ENCODE data around the gene MPC1.

MPC1 gene

GRCh38 chr6:166398348-166398747, 15.6 kb upstream of the MPC1 start:
- Histone ChIP-seq H3K27me3 (replicated peaks in 2 of 5; ENCODE audit: control insufficient read depth in 4 of 5, insufficient read depth in 5 of 5, low read length in 4 of 5) (no peaks in the 10 kb centered on the region), H3K36me3 (ENCODE audit: control insufficient read depth in 4 of 4, insufficient read depth in 4 of 4, low read length in 3 of 4) (no peaks in the 10 kb centered on the region), H3K9me3 (ENCODE audit: control extremely low read depth in 1 of 5, control insufficient read depth in 4 of 5, insufficient read depth in 2 of 5, low read depth in 1 of 5, low read length in 4 of 5) (peaks cover 0 to 5% (median 0%) of the 10 kb centered on the region in 5 experiments), H3K4me1 (ENCODE audit: control extremely low read depth in 1 of 4, control insufficient read depth in 4 of 4, insufficient read depth in 4 of 4, low read length in 3 of 4) (peaks cover 0 to 2% (median 0%) of the 10 kb centered on the region in 4 experiments), H3K4me3 (ENCODE audit: control insufficient read depth in 1 of 7, extremely low read depth in 1 of 7, insufficient read depth in 4 of 7, low read depth in 2 of 7, low read length in 6 of 7) (no peak overlapping the region), H3K27ac (ENCODE audit: insufficient read depth in 1 of 2, low read depth in 1 of 2, low read length in 2 of 2, poor library complexity in 1 of 2, severe bottlenecking in 2 of 2) (no peak overlapping the region)
- no peak for DNase-seq
- POLR2A ChIA-PET = interaction anchor here (0.5 to 0.6 kb wide), 2 partner anchors 13 to 85 kb away, joined by 3 read pairs; no protein-coding TSS in a partner anchor
- CTCF ChIA-PET = interaction anchor here (0.7 to 8.3 kb wide), 15 partner anchors 9 to 124 kb away, joined by 3 to 118 read pairs (median 4); no protein-coding TSS in a partner anchor
- 100% methylated on average over 2 of the region's 3 CpGs for WGBS (ENCODE audit: insufficient coverage)

GRCh38 chr6:166397849-166398248, 15.1 kb upstream of the MPC1 start:
- no peaks in the 10 kb centered on the region for H3K27me3 ChIP-seq (replicated peaks in 2 of 5; ENCODE audit: control insufficient read depth in 4 of 5, insufficient read depth in 5 of 5, low read length in 4 of 5)
- no peak for DNase-seq
- 96% methylated on average over 3 of the region's 4 CpGs for WGBS (ENCODE audit: insufficient coverage)
- CTCF ChIA-PET = interaction anchor here (0.7 to 8.3 kb wide), 10 partner anchors 9 to 124 kb away, joined by 3 to 118 read pairs (median 6); no protein-coding TSS in a partner anchor
- H3K4me1 ChIP-seq (ENCODE audit: control extremely low read depth in 1 of 4, control insufficient read depth in 4 of 4, insufficient read depth in 4 of 4, low read length in 3 of 4) = peaks cover 0 to 2% (median 0%) of the 10 kb centered on the region in 4 experiments
- peaks cover 0 to 5% (median 0%) of the 10 kb centered on the region in 5 experiments for H3K9me3 ChIP-seq (ENCODE audit: control extremely low read depth in 1 of 5, control insufficient read depth in 4 of 5, insufficient read depth in 2 of 5, low read depth in 1 of 5, low read length in 4 of 5)
- POLR2A ChIA-PET = no interaction called here
- H3K36me3 ChIP-seq (ENCODE audit: control insufficient read depth in 4 of 4, insufficient read depth in 4 of 4, low read length in 3 of 4) = no peaks in the 10 kb centered on the region
- H3K4me3 ChIP-seq (ENCODE audit: control insufficient read depth in 1 of 7, extremely low read depth in 1 of 7, insufficient read depth in 4 of 7, low read depth in 2 of 7, low read length in 6 of 7) = no peak overlapping the region
- H3K27ac ChIP-seq (ENCODE audit: insufficient read depth in 1 of 2, low read depth in 1 of 2, low read length in 2 of 2, poor library complexity in 1 of 2, severe bottlenecking in 2 of 2) = no peak overlapping the region

DNA sequence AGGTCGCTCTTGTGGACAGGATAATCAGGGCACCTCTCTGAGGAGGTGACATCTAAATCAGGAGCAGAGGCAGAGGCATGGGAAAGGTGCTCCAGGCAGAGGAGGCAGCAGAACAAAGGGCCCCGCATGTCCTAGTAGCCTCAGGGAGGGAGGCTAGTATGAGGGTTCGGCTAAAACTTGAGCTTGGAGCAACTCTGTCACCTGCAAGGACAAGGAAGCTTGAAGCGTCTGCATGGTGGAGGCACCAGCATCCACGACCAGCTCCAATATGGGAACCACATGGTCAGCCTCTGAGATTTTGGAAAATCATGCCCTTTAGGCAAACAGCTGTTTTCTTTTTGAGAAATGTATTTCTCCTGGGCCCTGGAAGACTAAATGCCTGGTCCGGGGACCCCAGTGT, 13.0 kb upstream of the MPC1 start:
- peaks cover 0 to 3% (median 1%) of the 10 kb centered on the region in 5 experiments for H3K27me3 ChIP-seq (replicated peaks in 2 of 5; ENCODE audit: control insufficient read depth in 4 of 5, insufficient read depth in 5 of 5, low read length in 4 of 5)
- WGBS (ENCODE audit: insufficient coverage) = 94% methylated on average over 6 of the region's 6 CpGs
- H3K4me3 ChIP-seq (ENCODE audit: control insufficient read depth in 1 of 7, extremely low read depth in 1 of 7, insufficient read depth in 4 of 7, low read depth in 2 of 7, low read length in 6 of 7) = no peak overlapping the region
- H3K36me3 ChIP-seq (ENCODE audit: control insufficient read depth in 4 of 4, insufficient read depth in 4 of 4, low read length in 3 of 4) = no peaks in the 10 kb centered on the region
- ChIA-PET POLR2A (no interaction called here), CTCF (interaction anchor here (0.7 to 8.3 kb wide), 4 partner anchors 9 to 120 kb away, joined by 3 to 118 read pairs (median 3); no protein-coding TSS in a partner anchor)
- H3K9me3 ChIP-seq (ENCODE audit: control extremely low read depth in 1 of 5, control insufficient read depth in 4 of 5, insufficient read depth in 2 of 5, low read depth in 1 of 5, low read length in 4 of 5) = peaks cover 0 to 5% (median 0%) of the 10 kb centered on the region in 5 experiments
- peaks cover 0 to 2% (median 0%) of the 10 kb centered on the region in 4 experiments for H3K4me1 ChIP-seq (ENCODE audit: control extremely low read depth in 1 of 4, control insufficient read depth in 4 of 4, insufficient read depth in 4 of 4, low read length in 3 of 4)
- H3K27ac ChIP-seq (ENCODE audit: insufficient read depth in 1 of 2, low read depth in 1 of 2, low read length in 2 of 2, poor library complexity in 1 of 2, severe bottlenecking in 2 of 2) = no peak overlapping the region
- no peak for DNase-seq

GRCh38 chr6:166395351-166395750, 12.6 kb upstream of the MPC1 start:
- CTCF ChIA-PET = interaction anchor here (0.7 to 8.3 kb wide), 4 partner anchors 10 to 119 kb away, joined by 3 to 118 read pairs (median 3); no protein-coding TSS in a partner anchor
- no peaks in the 10 kb centered on the region for H3K36me3 ChIP-seq (ENCODE audit: control insufficient read depth in 4 of 4, insufficient read depth in 4 of 4, low read length in 3 of 4)
- POLR2A ChIA-PET = no interaction called here
- no peaks in the 10 kb centered on the region for H3K4me1 ChIP-seq (ENCODE audit: control extremely low read depth in 1 of 4, control insufficient read depth in 4 of 4, insufficient read depth in 4 of 4, low read length in 3 of 4)
- no peak for DNase-seq
- peaks cover 0 to 5% (median 0%) of the 10 kb centered on the region in 5 experiments for H3K9me3 ChIP-seq (ENCODE audit: control extremely low read depth in 1 of 5, control insufficient read depth in 4 of 5, insufficient read depth in 2 of 5, low read depth in 1 of 5, low read length in 4 of 5)
- WGBS (ENCODE audit: insufficient coverage) = 100% methylated on average over 1 of the region's 6 CpGs
- peaks cover 0 to 3% (median 3%) of the 10 kb centered on the region in 5 experiments for H3K27me3 ChIP-seq (replicated peaks in 2 of 5; ENCODE audit: control insufficient read depth in 4 of 5, insufficient read depth in 5 of 5, low read length in 4 of 5)
- no peak overlapping the region for H3K4me3 ChIP-seq (ENCODE audit: control insufficient read depth in 1 of 7, extremely low read depth in 1 of 7, insufficient read depth in 4 of 7, low read depth in 2 of 7, low read length in 6 of 7)
- H3K27ac ChIP-seq (ENCODE audit: insufficient read depth in 1 of 2, low read depth in 1 of 2, low read length in 2 of 2, poor library complexity in 1 of 2, severe bottlenecking in 2 of 2) = no peak overlapping the region

DNA sequence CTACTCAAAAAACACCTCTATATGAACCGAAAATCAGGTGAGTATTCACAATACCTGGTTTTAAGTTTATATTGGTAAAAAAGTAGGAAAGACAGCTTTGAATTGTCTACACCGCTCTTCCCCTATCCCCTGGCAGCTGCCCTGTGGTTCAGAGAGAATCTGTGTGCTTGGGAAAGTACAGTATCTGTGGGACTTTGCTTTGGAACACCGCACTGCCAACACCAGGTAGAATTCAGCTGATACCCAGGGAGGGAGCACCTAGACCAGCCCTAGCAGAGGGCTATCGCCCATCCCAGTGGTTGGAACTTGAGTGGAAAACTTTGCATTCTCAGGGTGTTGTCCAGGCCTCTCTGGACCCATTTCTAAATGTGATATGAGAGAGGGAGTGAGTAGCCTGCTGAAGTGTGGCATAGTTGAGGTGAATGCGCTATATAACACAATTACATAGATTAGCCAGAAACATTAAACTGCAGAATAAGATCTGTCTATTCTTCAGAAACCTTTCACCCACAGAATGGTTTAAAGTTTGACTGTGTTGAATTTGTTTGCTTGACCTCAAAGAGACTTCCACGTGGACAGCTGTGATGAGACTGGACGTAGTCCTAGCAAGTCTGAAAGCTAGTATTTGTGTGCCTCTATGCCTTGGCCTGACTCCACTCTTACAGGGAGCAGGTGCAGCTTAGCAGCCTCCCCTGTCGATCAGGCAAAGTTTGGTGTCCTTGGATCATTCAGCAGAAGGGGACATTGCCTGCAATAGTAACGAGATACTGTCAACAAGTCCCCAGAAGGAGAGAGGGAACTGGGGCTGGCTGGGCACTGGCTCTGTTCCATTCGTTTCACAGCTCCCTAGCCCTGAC, 11.5 kb upstream of the MPC1 start:
- ChIA-PET POLR2A (interaction anchor here (0.6 kb wide), 1 partner anchor 13 kb away, joined by 3 read pairs; no protein-coding TSS in a partner anchor), CTCF (interaction anchor here (0.6 to 8.3 kb wide), 6 partner anchors 7 to 118 kb away, joined by 3 to 118 read pairs (median 12); no protein-coding TSS in a partner anchor)
- H3K27ac ChIP-seq (ENCODE audit: insufficient read depth in 1 of 2, low read depth in 1 of 2, low read length in 2 of 2, poor library complexity in 1 of 2, severe bottlenecking in 2 of 2) = no peak overlapping the region
- DNase-seq = no peak
- 93% methylated on average over 7 of the region's 10 CpGs for WGBS (ENCODE audit: insufficient coverage)
- no peaks in the 10 kb centered on the region for H3K4me1 ChIP-seq (ENCODE audit: control extremely low read depth in 1 of 4, control insufficient read depth in 4 of 4, insufficient read depth in 4 of 4, low read length in 3 of 4)
- no peaks in the 10 kb centered on the region for H3K36me3 ChIP-seq (ENCODE audit: control insufficient read depth in 4 of 4, insufficient read depth in 4 of 4, low read length in 3 of 4)
- H3K4me3 ChIP-seq (ENCODE audit: control insufficient read depth in 1 of 7, extremely low read depth in 1 of 7, insufficient read depth in 4 of 7, low read depth in 2 of 7, low read length in 6 of 7) = no peak overlapping the region
- H3K27me3 ChIP-seq (replicated peaks in 2 of 5; ENCODE audit: control insufficient read depth in 4 of 5, insufficient read depth in 5 of 5, low read length in 4 of 5) = peaks cover 0 to 3% (median 3%) of the 10 kb centered on the region in 5 experiments
- H3K9me3 ChIP-seq (ENCODE audit: control extremely low read depth in 1 of 5, control insufficient read depth in 4 of 5, insufficient read depth in 2 of 5, low read depth in 1 of 5, low read length in 4 of 5) = peaks cover 0 to 5% (median 0%) of the 10 kb centered on the region in 5 experiments

DNA sequence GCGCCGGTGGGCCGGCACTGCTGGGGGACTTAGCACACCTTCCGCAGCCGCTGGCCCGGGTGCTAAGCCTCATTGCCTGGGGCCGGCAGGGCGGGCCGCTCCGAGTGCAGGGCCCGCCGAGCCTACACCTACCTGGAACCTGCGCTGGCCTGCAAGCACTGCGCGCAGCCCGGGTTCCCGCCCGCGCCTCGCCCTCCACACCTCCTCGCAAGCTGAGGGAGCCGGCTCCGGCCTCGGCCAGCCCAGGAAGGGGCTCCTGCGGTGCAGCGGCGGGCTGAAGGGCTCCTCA, 10.7 kb upstream of the MPC1 start:
- DNase-seq = no peak
- Histone ChIP-seq H3K27ac (ENCODE audit: insufficient read depth in 1 of 2, low read depth in 1 of 2, low read length in 2 of 2, poor library complexity in 1 of 2, severe bottlenecking in 2 of 2) (no peak overlapping the region), H3K9me3 (ENCODE audit: control extremely low read depth in 1 of 5, control insufficient read depth in 4 of 5, insufficient read depth in 2 of 5, low read depth in 1 of 5, low read length in 4 of 5) (peaks cover 0 to 5% (median 0%) of the 10 kb centered on the region in 5 experiments), H3K4me1 (ENCODE audit: control extremely low read depth in 1 of 4, control insufficient read depth in 4 of 4, insufficient read depth in 4 of 4, low read length in 3 of 4) (no peaks in the 10 kb centered on the region), H3K4me3 (ENCODE audit: control insufficient read depth in 1 of 7, extremely low read depth in 1 of 7, insufficient read depth in 4 of 7, low read depth in 2 of 7, low read length in 6 of 7) (no peak overlapping the region), H3K27me3 (replicated peaks in 2 of 5; ENCODE audit: control insufficient read depth in 4 of 5, insufficient read depth in 5 of 5, low read length in 4 of 5) (peaks cover 0 to 3% (median 3%) of the 10 kb centered on the region in 5 experiments), H3K36me3 (ENCODE audit: control insufficient read depth in 4 of 4, insufficient read depth in 4 of 4, low read length in 3 of 4) (no peaks in the 10 kb centered on the region)
- ChIA-PET CTCF (interaction anchor here (0.9 to 2.9 kb wide), 3 partner anchors 8 to 116 kb away, joined by 3 to 20 read pairs (median 19); no protein-coding TSS in a partner anchor), POLR2A (interaction anchor here (0.6 kb wide), 2 partner anchors 12 to 111 kb away, joined by 3 to 4 read pairs; no protein-coding TSS in a partner anchor)
- WGBS (ENCODE audit: insufficient coverage) = 91% methylated on average over 13 of the region's 27 CpGs

Data from common myeloid progenitor, CD34-positive (primary cell).